GM23248 (cell line): ENCODE measurements around the gene SNX22. TPM values are rescaled to one million over a fixed set of nuclear protein-coding genes. Genes with fewer than 3 reads are reported as not detected.

Experiments
- DNase-seq: peaks from one replicate; pipeline ENCODE4 v3.0.0-alpha.2; 2015
- H2AFZ ChIP-seq: fragments of 200-600 bp; sonication (generic); 2 replicates; pipeline ENCODE4 v1.6.1; 2016; ENCODE audit warnings: antibody characterized with exemption
- H3F3A ChIP-seq: fragments of 200-600 bp; sonication (generic); 2 replicates; pipeline ENCODE4 v1.6.1; 2016; ENCODE audit warnings: mild to moderate bottlenecking, antibody characterized with exemption, mixed run types; ENCODE audit not compliant: insufficient read depth
- H3K27ac ChIP-seq: fragments of 200-600 bp; sonication (generic); 2 replicates; pipeline ENCODE4 v1.5.1; 2016; ENCODE audit warnings: mild to moderate bottlenecking
- H3K27me3 ChIP-seq: fragments of 200-600 bp; sonication (generic); replicated peaks from 2 replicates; pipeline ENCODE4 v1.6.1; 2016; ENCODE audit warnings: mild to moderate bottlenecking; ENCODE audit not compliant: insufficient read depth
- H3K36me3 ChIP-seq: fragments of 200-600 bp; sonication (generic); 2 replicates; pipeline ENCODE4 v1.6.1; 2016; ENCODE audit warnings: low read depth, mild to moderate bottlenecking
- H3K4me1 ChIP-seq: fragments of 200-600 bp; sonication (generic); 2 replicates; pipeline ENCODE4 v1.6.1; 2016; ENCODE audit warnings: mild to moderate bottlenecking; ENCODE audit not compliant: insufficient read depth
- H3K4me2 ChIP-seq: fragments of 200-600 bp; sonication (generic); one replicate; pipeline ENCODE4 v1.6.1; 2016; ENCODE audit warnings: mild to moderate bottlenecking; ENCODE audit not compliant: unreplicated experiment
- H3K4me3 ChIP-seq: fragments of 200-600 bp; sonication (generic); 2 replicates; pipeline ENCODE4 v1.5.1; 2016; ENCODE audit warnings: mild to moderate bottlenecking
- H3K79me2 ChIP-seq: fragments of 200-600 bp; sonication (generic); 2 replicates; pipeline ENCODE4 v1.6.1; 2016; ENCODE audit warnings: mild to moderate bottlenecking; ENCODE audit not compliant: insufficient read depth
- H3K9ac ChIP-seq: fragments of 200-600 bp; sonication (generic); 2 replicates; pipeline ENCODE4 v1.6.1; 2016; ENCODE audit warnings: mild to moderate bottlenecking
- H3K9me2 ChIP-seq: fragments of 200-600 bp; sonication (generic); 2 replicates; pipeline ENCODE4 v1.6.1; 2016; ENCODE audit warnings: mixed run types, mild to moderate bottlenecking, moderate library complexity; ENCODE audit not compliant: insufficient read depth
- H3K9me3 ChIP-seq: fragments of 200-600 bp; sonication (generic); one replicate; pipeline ENCODE4 v1.6.1; 2017; ENCODE audit warnings: low read depth
- H4K20me1 ChIP-seq: fragments of 200-600 bp; sonication (generic); 2 replicates; pipeline ENCODE4 v1.6.0; 2016; ENCODE audit not compliant: insufficient read depth
- EZH2 ChIP-seq: fragments of 200-600 bp; sonication (generic); IDR thresholded peaks from 2 replicates; pipeline ENCODE4 v1.6.1; 2018; ENCODE audit warnings: antibody characterized with exemption, mild to moderate bottlenecking; ENCODE audit not compliant: insufficient read depth, poor library complexity, severe bottlenecking
- EZH2phosphoT487 ChIP-seq: fragments of 200-600 bp; sonication (generic); IDR thresholded peaks from 2 replicates; pipeline ENCODE4 v1.6.1; 2018; ENCODE audit warnings: antibody characterized with exemption, moderate library complexity, mild to moderate bottlenecking, low read depth; ENCODE audit not compliant: insufficient read depth
- WGBS, 2 experiments: methylation state at CpG; one replicate each; pipeline ENCODE4 v1.1.6; 2015 to 2017; ENCODE audit warnings: low lambda C conversion rate in 2 of 2, low coverage in 1 of 2; ENCODE audit errors: missing lambda C conversion rate in 2 of 2; 5-methylcytosine and 5-hydroxymethylcytosine counted together
- in situ Hi-C: fragments of 300-500 bp; cut with MboI; formaldehyde crosslinking; loops from 2 replicates; pipeline ENCODE4 v1.15.0; 2020
- polyA plus RNA-seq: library from polyadenylated mRNA; unstranded; fragments of >200 nt; fragmentation: Nextera tagmentation; extraction: Ambion mirVana; gene quantifications from 2 replicates; pipeline ENCODE4 v1.2.1, GENCODE V29; 2016
- small RNA-seq: library from RNA; depleted of rRNA; stranded (forward); fragments of <200 nt; gene quantifications from one replicate; pipeline ENCODE3, GENCODE V24; 2014; ENCODE audit warnings: low read depth, low replicate concordance
- total RNA-seq: library from RNA; depleted of rRNA; stranded (reverse); fragments of >200 nt; shearing (Covaris generic); gene quantifications from 2 replicates; pipeline ENCODE4 v1.2.3, GENCODE V29; 2014; rRNA removed

The SNX22 gene
- total and polyA plus RNA-seq, 2 experiments from 2014 or later: 0.66 TPM; not detected in 1

GRCh38 chr15:64197425-64197824 is 45.9 kb downstream of the SNX22 start:
- Histone ChIP-seq H3K4me1 (peaks cover 8% of the 10 kb centered on the region), H3K9ac (no peak overlapping the region), H3K9me3 (no peaks in the 10 kb centered on the region), H3K36me3 (peaks cover 16% of the 10 kb centered on the region; the same call in 1 of the 2 replicates), H3K4me2 (peak overlapping the region; percentile 6), H3K79me2 (no peaks in the 10 kb centered on the region), H3F3A (peaks cover 12% of the 10 kb centered on the region), H3K9me2 (no peaks in the 10 kb centered on the region), H2AFZ (no peak overlapping the region), H3K27ac (peak overlapping the region; percentile 14; the same call in 1 of the 2 replicates), H4K20me1 (no peaks in the 10 kb centered on the region), H3K27me3 (no peaks in the 10 kb centered on the region), H3K4me3 (no peak overlapping the region)
- TF ChIP-seq EZH2 (no peak), EZH2phosphoT487 (no peak)
- WGBS, 2 experiments: 52 to 54% methylated on average over 1 of the region's 1 CpG
- in situ Hi-C loops: no loop called here
- DNase-seq: peak; percentile 79

DNA sequence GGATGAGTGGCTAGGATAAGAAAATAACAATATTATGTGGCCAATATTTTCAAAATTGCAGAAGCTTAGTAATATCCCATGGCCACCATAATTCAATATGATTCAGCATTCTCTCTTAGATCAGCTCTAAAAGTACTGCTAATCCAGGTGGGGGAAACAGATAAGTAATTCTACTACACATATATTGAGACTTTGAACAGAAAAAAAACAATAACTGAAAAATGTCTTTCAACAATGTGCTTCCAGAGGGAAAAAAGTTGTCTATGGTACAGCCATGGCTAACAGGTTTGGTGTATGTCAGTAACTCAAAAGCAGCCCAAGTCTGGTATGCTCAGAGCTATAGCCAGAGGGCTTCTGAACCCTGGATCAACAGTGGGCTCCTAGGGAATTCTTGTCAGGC is 53.7 kb downstream of the SNX22 start:
- H3K4me3 ChIP-seq: no peak overlapping the region
- TF ChIP-seq EZH2phosphoT487 (no peak), EZH2 (no peak)
- no peaks in the 10 kb centered on the region for H3K4me1 ChIP-seq
- H3K36me3 ChIP-seq: peaks cover 33% of the 10 kb centered on the region
- no peak overlapping the region for H3K4me2 ChIP-seq
- H2AFZ ChIP-seq: no peak overlapping the region
- no peaks in the 10 kb centered on the region for H4K20me1 ChIP-seq
- no peak overlapping the region for H3K9ac ChIP-seq
- H3K9me2 ChIP-seq: no peaks in the 10 kb centered on the region
- H3K79me2 ChIP-seq: 0 out of 2 replicates have a peak, but pooled peaks cover 10% of the 10 kb centered on the region
- no peak for DNase-seq
- H3K27me3 ChIP-seq: no peaks in the 10 kb centered on the region
- no peaks in the 10 kb centered on the region for H3K9me3 ChIP-seq
- in situ Hi-C loops: no loop called here
- no peak overlapping the region for H3K27ac ChIP-seq
- 0 out of 2 replicates have a peak, but pooled peaks cover 7% of the 10 kb centered on the region for H3F3A ChIP-seq

Small RNA genes within 50 kb of the gene (small RNA-seq; reads per million reads assigned to genes)
- gene RF00019: not detected

Other genes starting within 250 kb of the SNX22 start
- 2.1 and 7.5 TPM in 2 replicates for gene DAPK2, start 105.2 kb upstream of the SNX22 start, total RNA-seq
- 5.2 and 5.8 TPM in 2 replicates for gene DAPK2, start 105.2 kb upstream of the SNX22 start, polyA plus RNA-seq
- gene CIAO2A, start 57.9 kb upstream of the SNX22 start, total RNA-seq: 40.5 and 53.9 TPM in 2 replicates
- gene CIAO2A, start 57.9 kb upstream of the SNX22 start, polyA plus RNA-seq: 93.2 and 93.8 TPM in 2 replicates
- gene SNX1, start 55.7 kb upstream of the SNX22 start, total RNA-seq: 34.9 and 40.5 TPM in 2 replicates
- 102 and 103 TPM in 2 replicates for gene SNX1, start 55.7 kb upstream of the SNX22 start, polyA plus RNA-seq
- gene PPIB, start 11.3 kb downstream of the SNX22 start, total RNA-seq: 994 and 1,188 TPM in 2 replicates
- gene PPIB, start 11.3 kb downstream of the SNX22 start, polyA plus RNA-seq: 1,748 and 1,763 TPM in 2 replicates
- gene CSNK1G1, start 204.4 kb downstream of the SNX22 start, total RNA-seq: 14.3 and 17.1 TPM in 2 replicates
- 14.8 and 17.2 TPM in 2 replicates for gene CSNK1G1, start 204.4 kb downstream of the SNX22 start, polyA plus RNA-seq
- 16.0 and 21.2 TPM in 2 replicates for gene PCLAF, start 229.7 kb downstream of the SNX22 start, total RNA-seq
- 43.2 and 44.5 TPM in 2 replicates for gene PCLAF, start 229.7 kb downstream of the SNX22 start, polyA plus RNA-seq
- 6.9 and 9.0 TPM in 2 replicates for gene TRIP4, start 236.1 kb downstream of the SNX22 start, total RNA-seq
- gene TRIP4, start 236.1 kb downstream of the SNX22 start, polyA plus RNA-seq: 32.9 and 33.5 TPM in 2 replicates